HCT116 (cell line): ENCODE results near the gene BAIAP2L2. TPM values are rescaled to one million over a fixed set of nuclear protein-coding genes. Genes with fewer than 3 reads are reported as not detected.

Experiments used
- ATAC-seq: fragments of 200-7000 bp; cut with Tn5 transposase; 2 replicates; pipeline ENCODE4 v1.9.1; 2020; ENCODE audit warnings: mild to moderate bottlenecking, moderate library complexity
- BruUV-seq: library from RNA; stranded (reverse); fragments of 400-500 nt; replicated peaks from 2 replicates; lab custom pipeline; 2021; lab: Mats Ljungman, UMichigan
- CTCF ChIA-PET: fragments of 300-600 bp; sonication (Branson Sonifier 250); formaldehyde crosslinking; loops from one replicate; lab custom pipeline; 2021; ENCODE audit warnings: antibody characterized with exemption; lab: Charles Lee
- POLR2A ChIA-PET: fragments of 300-600, 350-600 bp; sonication (Branson Sonifier 250); formaldehyde crosslinking; loops from one replicate; lab custom pipeline; 2021; ENCODE audit warnings: antibody characterized with exemption; lab: Charles Lee
- RAD21 ChIA-PET, 2 experiments: fragments of 300-600 bp; sonication (Branson Sonifier 250); formaldehyde crosslinking; loops; one replicate each; lab custom pipeline; 2023; ENCODE audit warnings: low total read pairs in 2 of 2; ENCODE audit not compliant: uncharacterized antibody in 2 of 2, unreplicated experiment in 2 of 2, low non-redundant PET in 1 of 2; lab: Charles Lee
- DNase-seq: peaks from one replicate; pipeline ENCODE4 v3.0.0-alpha.2; 2010; ENCODE audit warnings: low read depth, low spot score
- H2AFZ ChIP-seq: fragments of 200-600 bp; shearing (Covaris generic), sonication (generic); 2 replicates; pipeline ENCODE4 v1.6.1; 2017; ENCODE audit warnings: low read depth, mixed run types, mixed read lengths, antibody characterized with exemption, low read length; ENCODE audit not compliant: poor library complexity, severe bottlenecking
- H3K27ac ChIP-seq: 2 replicates; pipeline ENCODE4 v1.5.1; 2012; ENCODE audit warnings: low read depth, low read length
- H3K27me3 ChIP-seq: fragments of 200-600 bp; sonication (generic); 2 replicates; pipeline ENCODE4 v1.6.1; 2016; ENCODE audit warnings: mixed run types, low read length, mixed read lengths; ENCODE audit not compliant: insufficient read depth
- H3K36me3 ChIP-seq, 2 experiments: fragments of 200-500 bp in 1 of 2; fragments of 200-600 bp in 1 of 2; sonication (Bioruptor generic) in 1 of 2; sonication (generic) in 1 of 2; 2 replicates each; pipeline versions ENCODE4 v1.5.1 to v1.6.1; 2014 to 2016; ENCODE audit warnings: low read length in 2 of 2, inconsistent platforms in 1 of 2, mixed read lengths in 1 of 2, mixed run types in 1 of 2; ENCODE audit not compliant: insufficient read depth in 2 of 2, control insufficient read depth in 1 of 2
- H3K4me1 ChIP-seq, 2 experiments: fragments of 200-600 bp in 1 of 2; sonication (generic) in 1 of 2; 2 replicates each; pipeline versions ENCODE4 v1.5.1 to v1.6.1; 2012 to 2017; ENCODE audit warnings: low read length in 2 of 2, inconsistent platforms in 1 of 2, mild to moderate bottlenecking in 1 of 2, mixed read lengths in 1 of 2, mixed run types in 1 of 2, moderate library complexity in 1 of 2; ENCODE audit not compliant: insufficient read depth in 2 of 2, control insufficient read depth in 1 of 2
- H3K4me2 ChIP-seq: fragments of 200-600 bp; sonication (generic); 2 replicates; pipeline ENCODE4 v1.6.1; 2017; ENCODE audit warnings: mixed run types, low read length, mixed read lengths
- H3K4me3 ChIP-seq, 2 experiments: fragments of 200-600 bp in 1 of 2; sonication (generic) in 1 of 2; replicated peaks in 1 of 2; 2 replicates each; pipeline ENCODE4 v1.5.1; 2011 to 2016; ENCODE audit warnings: low read length in 2 of 2, control low read depth in 1 of 2, low read depth in 1 of 2, mild to moderate bottlenecking in 1 of 2, mixed read lengths in 1 of 2, mixed run types in 1 of 2
- H3K79me2 ChIP-seq: fragments of 200-600 bp; sonication (generic); 2 replicates; pipeline ENCODE4 v1.6.1; 2017; ENCODE audit warnings: mild to moderate bottlenecking, mixed run types, low read length, moderate library complexity, mixed read lengths; ENCODE audit not compliant: insufficient read depth
- H3K9ac ChIP-seq: fragments of 200-600 bp; sonication (generic); 2 replicates; pipeline ENCODE4 v1.6.1; 2016; ENCODE audit warnings: low read length, mixed read lengths
- H3K9me2 ChIP-seq: fragments of 200-600 bp; sonication (generic), shearing (Covaris generic); 2 replicates; pipeline ENCODE4 v1.6.1; 2017; ENCODE audit warnings: mixed run types, mild to moderate bottlenecking, moderate library complexity; ENCODE audit not compliant: insufficient read depth
- H3K9me3 ChIP-seq, 2 experiments: fragments of 200-500 bp in 1 of 2; fragments of 200-600 bp in 1 of 2; sonication (Bioruptor generic) in 1 of 2; sonication (generic) in 1 of 2; 2 replicates each; pipeline ENCODE4 v1.6.1; 2014 to 2017; ENCODE audit warnings: low read length in 2 of 2, mixed read lengths in 2 of 2, inconsistent platforms in 1 of 2, low read depth in 1 of 2, mild to moderate bottlenecking in 1 of 2, mixed run types in 1 of 2, moderate library complexity in 1 of 2; ENCODE audit not compliant: control insufficient read depth in 1 of 2, insufficient read depth in 1 of 2
- H4K20me1 ChIP-seq: fragments of 200-600 bp; sonication (generic), shearing (Covaris generic); 2 replicates; pipeline ENCODE4 v1.6.1; 2017; ENCODE audit warnings: mixed run types, mild to moderate bottlenecking, moderate library complexity; ENCODE audit not compliant: insufficient read depth
- ATF3 ChIP-seq: IDR thresholded peaks from 2 replicates; pipeline ENCODE4 v1.6.1; 2012
- CBX3 ChIP-seq: IDR thresholded peaks from 2 replicates; pipeline ENCODE4 v1.6.1; 2012; ENCODE audit warnings: low read depth
- CEBPB ChIP-seq: IDR thresholded peaks from 2 replicates; pipeline ENCODE4 v1.6.1; 2012; ENCODE audit warnings: low read depth
- CTCF ChIP-seq, 3 experiments: fragments of 200-600 bp in 1 of 3; sonication (generic) in 1 of 3; IDR thresholded peaks in 2 of 3; conservative IDR thresholded peaks in 1 of 3; 2 replicates each; pipeline ENCODE4 v1.5.1; 2012 to 2017; ENCODE audit warnings: low read depth in 2 of 3, low read length in 2 of 3, antibody characterized with exemption in 1 of 3, borderline replicate concordance in 1 of 3, control low read depth in 1 of 3, mild to moderate bottlenecking in 1 of 3, mixed read lengths in 1 of 3, mixed run types in 1 of 3, moderate library complexity in 1 of 3; ENCODE audit not compliant: insufficient read depth in 1 of 3
- EGR1 ChIP-seq: IDR thresholded peaks from 2 replicates; pipeline ENCODE4 v1.6.1; 2012; ENCODE audit warnings: low read depth
- EZH2phosphoT487 ChIP-seq: fragments of 200-600 bp; IDR thresholded peaks from 2 replicates; pipeline ENCODE4 v1.6.1; 2018; ENCODE audit warnings: antibody characterized with exemption, borderline replicate concordance
- FOSL1 ChIP-seq: IDR thresholded peaks from 2 replicates; pipeline ENCODE4 v1.6.1; 2012; ENCODE audit warnings: low read depth
- MAX ChIP-seq: IDR thresholded peaks from 2 replicates; pipeline ENCODE4 v1.6.1; 2012
- RAD21 ChIP-seq: IDR thresholded peaks from 2 replicates; pipeline ENCODE4 v1.6.1; 2012; ENCODE audit warnings: low read depth, mild to moderate bottlenecking
- REST ChIP-seq: IDR thresholded peaks from 2 replicates; pipeline ENCODE4 v1.6.1; 2012; ENCODE audit warnings: low read depth
- SRF ChIP-seq: IDR thresholded peaks from 2 replicates; pipeline ENCODE4 v1.6.1; 2012; ENCODE audit warnings: low read depth
- TCF7L2 ChIP-seq: IDR thresholded peaks from 2 replicates; pipeline ENCODE4 v1.7.0; 2011; ENCODE audit warnings: borderline replicate concordance, inconsistent platforms; ENCODE audit not compliant: insufficient read depth, insufficient read length; ENCODE audit errors: extremely low read depth
- ZNF274 ChIP-seq: fragments of 200-500 bp; sonication (Bioruptor generic); IDR thresholded peaks from 2 replicates; pipeline ENCODE4 v1.6.1; 2014; ENCODE audit warnings: mild to moderate bottlenecking, low read depth, low read length, inconsistent platforms
- intact Hi-C: fragments of 100-400 bp; cut with micrococcal nuclease; formaldehyde crosslinking; loops from 2 replicates; pipeline ENCODE4 v1.10.0; 2022
- total RNA-seq: library from RNA; stranded (reverse); gene quantifications from one replicate; pipeline ENCODE4 v1.2.1, GENCODE V29; 2021; ENCODE audit not compliant: unreplicated experiment

Gene BAIAP2L2
- total RNA-seq, 1 experiment from 2014 or later: 1.0 TPM

- POLR2A ChIA-PET: no interaction called here
- no peaks in the 10 kb centered on the region for H3K27me3 ChIP-seq
- no peak for TF ChIP-seq CEBPB
- TF ChIP-seq CTCF (IDR thresholded peaks at IDR 0.05 in 2 of 3, conservative IDR thresholded peaks at IDR 0.05 in 1 of 3; ENCODE audit: borderline replicate concordance in 1 of 3, insufficient read depth in 1 of 3, low read depth in 2 of 3, low read length in 2 of 3): no peak
- no peak for TF ChIP-seq CBX3
- TF ChIP-seq SRF: no peak
- TF ChIP-seq RAD21: no peak
- TF ChIP-seq EGR1: no peak
- TF ChIP-seq TCF7L2: no peak
- TF ChIP-seq ZNF274: no peak
- TF ChIP-seq ATF3: no peak
- no peak for TF ChIP-seq MAX
- no peak for TF ChIP-seq EZH2phosphoT487
- no peak for TF ChIP-seq REST
- no peak for TF ChIP-seq FOSL1
- TF ChIP-seq, all 23 proteins: peak for 0
- CTCF ChIA-PET: no interaction called here
- Histone ChIP-seq H3K9me2 (no peaks in the 10 kb centered on the region), H3K9me3 (no peaks in the 10 kb centered on the region), H4K20me1 (no peaks in the 10 kb centered on the region), H3K4me3 (no peak overlapping the region), H3K4me2 (peak overlapping the region; percentile 19; the same call in 1 of the 2 replicates), H3K27ac (no peak overlapping the region), H3K4me1 (peaks cover 14 to 21% of the 10 kb centered on the region in 2 experiments), H3K79me2 (no peaks in the 10 kb centered on the region), H3K9ac (no peak overlapping the region), H2AFZ (no peak overlapping the region), H3K36me3 (no peaks in the 10 kb centered on the region)
- intact Hi-C loops: no loop called here
- DNase-seq (no peak), ATAC-seq (no peak)
- no TSS peak for BruUV-seq
- RAD21 ChIA-PET: no interaction called here
Observed at GRCh38 chr22:38107692-38108515, 2.6 kb downstream of the BAIAP2L2 start.
